ENCODE measurements around the gene GHRH. TPM values are rescaled to one million over a fixed set of nuclear protein-coding genes. Genes with fewer than 3 reads are reported as not detected.

GHRH gene
- total and polyA plus RNA-seq, 2 of the 4 experiments (the other 2 are of a cell fraction), result not detected

DNA sequence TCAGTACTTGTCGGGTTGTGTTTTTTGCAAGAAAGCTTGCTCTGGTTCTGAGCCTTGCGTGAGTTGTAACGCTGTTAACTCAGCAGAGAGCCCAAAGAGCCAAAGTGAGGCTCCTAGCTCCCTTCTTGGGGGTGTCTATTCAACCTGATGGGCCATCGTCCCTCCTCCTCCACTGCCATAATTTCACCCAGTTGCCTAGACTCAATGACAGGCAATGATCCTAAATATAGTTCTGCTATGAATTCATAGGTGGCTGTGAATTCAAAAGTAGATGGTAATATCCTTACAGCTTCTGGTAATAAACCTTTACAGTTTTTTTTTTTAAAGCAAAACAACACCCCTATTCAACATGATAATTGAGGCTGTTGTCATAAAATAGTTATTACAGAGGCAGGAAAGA lies 39.5 kb downstream of the GHRH start:
- no peak overlapping the region for H3K56ac ChIP-seq (ENCODE audit: extremely low read depth, insufficient read depth, low read length)
- H2BK20ac ChIP-seq (ENCODE audit: low read depth, low read length), result no peak overlapping the region
- H2BK15ac ChIP-seq (ENCODE audit: low read depth, low read length), result no peak overlapping the region
- H2BK120ac ChIP-seq (ENCODE audit: low read depth, low read length), result no peak overlapping the region
- no peak overlapping the region for H3K27ac ChIP-seq (ENCODE audit: insufficient read depth, low read length)
- H2AK9ac ChIP-seq (replicated peaks; ENCODE audit: low read depth, low read length, poor library complexity), result no peak overlapping the region
- POLR2A ChIA-PET (ENCODE audit: unreplicated experiment), result no interaction called here
- no CpG with 5 or more reads among the region's 4 CpGs for WGBS, 2 experiments (ENCODE audit: extremely low coverage in 2 of 2, insufficient read length in 1 of 2)
- no peak overlapping the region for H4K8ac ChIP-seq (ENCODE audit: low read depth in 2 of 2, low read length in 2 of 2)
- no peaks in the 10 kb centered on the region for H3K27me3 ChIP-seq (ENCODE audit: control insufficient read depth, insufficient read depth, low read length)
- H2AFZ ChIP-seq (replicated peaks; ENCODE audit: low read length, poor library complexity), result no peak overlapping the region
- H3K4me3 ChIP-seq (ENCODE audit: insufficient read depth, low read depth, low read length), result no peak overlapping the region
- peaks cover 2% of the 10 kb centered on the region; the same call in 1 of the 2 replicates for H3K9me1 ChIP-seq (ENCODE audit: insufficient read depth, low read length)
- intact Hi-C loops (cut with micrococcal nuclease), result no loop called here
- no peaks in the 10 kb centered on the region for H3K9me3 ChIP-seq (ENCODE audit: control insufficient read depth, insufficient read depth, low read length)
- peaks cover 31% of the 10 kb centered on the region for H3K36me3 ChIP-seq (ENCODE audit: control insufficient read depth, insufficient read depth, low read length)
- H3K23ac ChIP-seq (ENCODE audit: low read depth, low read length), result no peak overlapping the region
- in situ Hi-C loops (cut with MboI; ENCODE audit: low sequenced_read_pairs), result no loop called here
- H3K9ac ChIP-seq (ENCODE audit: low read depth, low read length), result no peak overlapping the region
- dilution Hi-C loops (cut with HindIII; ENCODE audit: low sequenced_read_pairs, unreplicated experiment), result no loop called here
- ATAC-seq (ENCODE audit: low read depth), result no peak
- no peak overlapping the region for H3K4ac ChIP-seq (ENCODE audit: low read depth, low read length)
- no peak overlapping the region for H3K4me2 ChIP-seq (ENCODE audit: low read depth, low read length)
- no peak overlapping the region for H4K5ac ChIP-seq (ENCODE audit: low read depth, low read length)
- no peak for DNase-seq
- CTCF ChIA-PET, result no interaction called here
- TF ChIP-seq RFX5 (IDR thresholded peaks at IDR 0.05; ENCODE audit: low read depth, low read length) (no peak), POLR2A (IDR thresholded peaks at IDR 0.05; ENCODE audit: low read depth, low read length) (no peak), MXI1 (IDR thresholded peaks at IDR 0.05; ENCODE audit: borderline replicate concordance, low read depth, low read length) (no peak), MAFK (IDR thresholded peaks at IDR 0.05; ENCODE audit: low read depth, low read length) (no peak)
- TF ChIP-seq, protein P1, sequence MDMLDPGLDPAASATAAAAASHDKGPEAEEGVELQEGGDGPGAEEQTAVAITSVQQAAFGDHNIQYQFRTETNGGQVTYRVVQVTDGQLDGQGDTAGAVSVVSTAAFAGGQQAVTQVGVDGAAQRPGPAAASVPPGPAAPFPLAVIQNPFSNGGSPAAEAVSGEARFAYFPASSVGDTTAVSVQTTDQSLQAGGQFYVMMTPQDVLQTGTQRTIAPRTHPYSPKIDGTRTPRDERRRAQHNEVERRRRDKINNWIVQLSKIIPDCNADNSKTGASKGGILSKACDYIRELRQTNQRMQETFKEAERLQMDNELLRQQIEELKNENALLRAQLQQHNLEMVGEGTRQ (IDR thresholded peaks at IDR 0.05; ENCODE audit: low read depth, low read length), result no peak
- H3K79me1 ChIP-seq (ENCODE audit: low read depth in 1 of 2, low read length in 2 of 2), result peaks cover 19 to 23% of the 10 kb centered on the region in 2 experiments
- BruUV-seq (replicated peaks), result no TSS peak
- H2AK5ac ChIP-seq (ENCODE audit: low read depth, low read length), result no peak overlapping the region
- H2BK5ac ChIP-seq (ENCODE audit: low read depth, low read length, poor library complexity, severe bottlenecking), result no peak overlapping the region
- no peaks in the 10 kb centered on the region for H4K20me1 ChIP-seq (ENCODE audit: insufficient read depth, low read length)
- H3K14ac ChIP-seq (replicated peaks; ENCODE audit: low read depth, low read length), result no peak overlapping the region
- no peak overlapping the region for H3K18ac ChIP-seq (ENCODE audit: low read depth, low read length)
- H4K91ac ChIP-seq (ENCODE audit: insufficient read depth, low read depth, low read length), result no peak overlapping the region
- peaks cover 2% of the 10 kb centered on the region; the same call in 1 of the 2 replicates for H3K4me1 ChIP-seq (ENCODE audit: control insufficient read depth, insufficient read depth, low read length)

All from IMR-90 (cell line).